HEK293 (cell line): ENCODE data around the gene BAIAP3.

Experiments used
- KLF1 ChIP-seq: fragments of 450-650 bp; formaldehyde crosslinking; IDR thresholded peaks from 2 replicates; pipeline ENCODE4 v1.5.1; 2016; ENCODE audit warnings: missing biosample characterization, missing genetic modification characterization
- SETDB1 ChIP-seq: IDR thresholded peaks from one replicate; pipeline ENCODE4 v1.6.1; 2017; ENCODE audit warnings: mild to moderate bottlenecking, low read length, moderate library complexity, mixed read lengths; ENCODE audit not compliant: insufficient read length
- ZBTB17 ChIP-seq: fragments of 450-650 bp; formaldehyde crosslinking; IDR thresholded peaks from 2 replicates; pipeline ENCODE4 v1.5.1; 2016; ENCODE audit warnings: missing biosample characterization, missing genetic modification characterization
- ZIC2 ChIP-seq: fragments of 450-650 bp; formaldehyde crosslinking; IDR thresholded peaks from 2 replicates; pipeline ENCODE4 v1.5.1; 2016; ENCODE audit warnings: missing biosample characterization, missing genetic modification characterization
- ZNF10 ChIP-seq: fragments of 450-650 bp; formaldehyde crosslinking; IDR thresholded peaks from 2 replicates; pipeline ENCODE4 v1.5.1; 2017; ENCODE audit warnings: missing biosample characterization, missing genetic modification characterization
- ZNF169 ChIP-seq: fragments of 450-650 bp; formaldehyde crosslinking; IDR thresholded peaks from 2 replicates; pipeline ENCODE4 v1.5.1; 2016; ENCODE audit warnings: missing biosample characterization, missing genetic modification characterization
- ZNF391 ChIP-seq: fragments of 450-650 bp; formaldehyde crosslinking; IDR thresholded peaks from 2 replicates; pipeline ENCODE4 v1.5.1; 2016; ENCODE audit warnings: low read depth, missing biosample characterization, missing genetic modification characterization, borderline replicate concordance
- ZNF394 ChIP-seq: fragments of 450-650 bp; formaldehyde crosslinking; IDR thresholded peaks from 2 replicates; pipeline ENCODE4 v1.5.1; 2016; ENCODE audit warnings: missing biosample characterization, missing genetic modification characterization, mild to moderate bottlenecking, moderate library complexity, borderline replicate concordance
- ZNF501 ChIP-seq: fragments of 450-650 bp; formaldehyde crosslinking; IDR thresholded peaks from 2 replicates; pipeline ENCODE4 v1.5.1; 2016; ENCODE audit warnings: missing biosample characterization, missing genetic modification characterization
- ZNF768 ChIP-seq: fragments of 450-650 bp; formaldehyde crosslinking; IDR thresholded peaks from 2 replicates; pipeline ENCODE4 v1.5.1; 2018; ENCODE audit warnings: missing biosample characterization, mild to moderate bottlenecking, missing genetic modification characterization
- ZNF837 ChIP-seq: fragments of 450-650 bp; formaldehyde crosslinking; IDR thresholded peaks from 2 replicates; pipeline ENCODE4 v1.5.1; 2016; ENCODE audit warnings: missing biosample characterization, missing genetic modification characterization
- ZNF843 ChIP-seq: fragments of 450-650 bp; formaldehyde crosslinking; IDR thresholded peaks from 2 replicates; pipeline ENCODE4 v1.5.1; 2016; ENCODE audit warnings: missing biosample characterization, missing genetic modification characterization
- TF ChIP-seq, protein P1 (sequence below): fragments of 450-650 bp; formaldehyde crosslinking; IDR thresholded peaks from 2 replicates; pipeline ENCODE4 v1.5.1; 2017; ENCODE audit warnings: missing biosample characterization, missing genetic modification characterization
- TF ChIP-seq, protein P2 (sequence below): fragments of 450-650 bp; formaldehyde crosslinking; IDR thresholded peaks from 2 replicates; pipeline ENCODE4 v1.5.1; 2016; ENCODE audit warnings: missing biosample characterization, missing genetic modification characterization
- TF ChIP-seq, protein P3 (sequence below): fragments of 450-650 bp; formaldehyde crosslinking; conservative IDR thresholded peaks from 2 replicates; pipeline ENCODE4 v1.5.1; 2016; ENCODE audit warnings: low read depth, missing biosample characterization, missing genetic modification characterization
- TF ChIP-seq, protein P4 (sequence below): fragments of 450-650 bp; formaldehyde crosslinking; IDR thresholded peaks from 2 replicates; pipeline ENCODE4; 2016; ENCODE audit warnings: missing biosample characterization, missing genetic modification characterization
- TF ChIP-seq, protein P5 (sequence below): fragments of 450-650 bp; formaldehyde crosslinking; IDR thresholded peaks from 2 replicates; pipeline ENCODE4 v1.5.1; 2016; ENCODE audit warnings: missing biosample characterization, missing genetic modification characterization
- TF ChIP-seq, protein P6 (sequence below): fragments of 450-650 bp; formaldehyde crosslinking; conservative IDR thresholded peaks from 2 replicates; pipeline ENCODE4 v1.5.1; 2016; ENCODE audit warnings: low read depth, missing biosample characterization, missing genetic modification characterization
- TF ChIP-seq, protein P7 (sequence below): fragments of 450-650 bp; formaldehyde crosslinking; IDR thresholded peaks from 2 replicates; pipeline ENCODE4 v1.5.1; 2017; ENCODE audit warnings: missing biosample characterization, missing genetic modification characterization

The BAIAP3 gene

DNA sequence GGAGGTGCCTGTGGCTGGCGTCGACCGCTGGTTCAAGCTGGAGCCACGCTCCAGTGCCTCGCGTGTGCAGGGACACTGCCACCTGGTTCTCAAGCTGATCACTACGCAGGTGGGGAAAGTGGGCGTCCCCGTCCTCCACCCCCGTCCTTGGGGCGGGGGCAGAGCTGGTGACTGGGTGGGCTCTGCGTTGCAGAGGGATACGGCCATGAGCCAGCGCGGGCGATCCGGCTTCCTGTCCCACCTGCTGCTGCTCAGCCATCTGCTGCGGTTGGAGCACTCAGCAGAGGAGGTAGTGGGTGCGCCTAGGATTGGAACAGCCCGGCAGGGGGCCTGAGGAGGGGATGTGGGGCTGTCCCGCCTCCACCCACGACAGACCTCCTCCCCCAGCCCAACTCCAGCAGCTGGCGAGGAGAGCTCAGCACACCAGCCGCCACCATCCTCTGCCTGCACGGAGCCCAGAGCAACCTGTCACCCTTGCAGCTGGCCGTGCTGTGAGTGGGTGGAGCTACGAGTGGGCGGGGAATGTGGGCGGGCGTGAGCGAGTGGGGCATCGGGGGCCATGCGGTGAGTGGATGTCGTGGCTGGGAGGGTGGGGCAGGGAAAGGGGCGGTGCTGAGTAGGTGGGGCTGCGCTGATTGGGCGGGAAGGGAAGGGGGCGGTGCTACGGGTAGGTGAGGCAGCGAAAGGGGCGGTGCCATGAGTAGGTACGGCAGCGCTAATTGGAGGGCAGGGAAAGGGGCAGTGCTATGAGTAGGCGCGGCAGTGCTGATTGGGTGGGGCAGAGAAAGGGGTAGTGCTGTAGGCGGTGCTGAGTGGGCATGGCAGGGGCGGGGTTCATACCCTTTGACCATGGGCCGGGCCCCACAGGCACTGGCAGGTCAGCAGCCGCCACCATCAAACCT, 9.3 kb downstream of the BAIAP3 start (continued):
- TF ChIP-seq KLF1 (tag by site-specific recombination) (peak; percentile 81), ZNF169 (tag by site-specific recombination) (no peak), SETDB1 (no peak), ZNF394 (tag by site-specific recombination) (no peak), ZNF10 (tag by site-specific recombination) (no peak), ZNF501 (tag by site-specific recombination) (no peak), ZIC2 (tag by site-specific recombination) (peak; percentile 76), ZNF768 (tag by site-specific recombination) (no peak), ZBTB17 (tag by site-specific recombination) (peak; percentile 99), ZNF837 (tag by site-specific recombination) (no peak), ZNF391 (tag by site-specific recombination) (no peak), ZNF843 (no peak)
- TF ChIP-seq, protein P1, sequence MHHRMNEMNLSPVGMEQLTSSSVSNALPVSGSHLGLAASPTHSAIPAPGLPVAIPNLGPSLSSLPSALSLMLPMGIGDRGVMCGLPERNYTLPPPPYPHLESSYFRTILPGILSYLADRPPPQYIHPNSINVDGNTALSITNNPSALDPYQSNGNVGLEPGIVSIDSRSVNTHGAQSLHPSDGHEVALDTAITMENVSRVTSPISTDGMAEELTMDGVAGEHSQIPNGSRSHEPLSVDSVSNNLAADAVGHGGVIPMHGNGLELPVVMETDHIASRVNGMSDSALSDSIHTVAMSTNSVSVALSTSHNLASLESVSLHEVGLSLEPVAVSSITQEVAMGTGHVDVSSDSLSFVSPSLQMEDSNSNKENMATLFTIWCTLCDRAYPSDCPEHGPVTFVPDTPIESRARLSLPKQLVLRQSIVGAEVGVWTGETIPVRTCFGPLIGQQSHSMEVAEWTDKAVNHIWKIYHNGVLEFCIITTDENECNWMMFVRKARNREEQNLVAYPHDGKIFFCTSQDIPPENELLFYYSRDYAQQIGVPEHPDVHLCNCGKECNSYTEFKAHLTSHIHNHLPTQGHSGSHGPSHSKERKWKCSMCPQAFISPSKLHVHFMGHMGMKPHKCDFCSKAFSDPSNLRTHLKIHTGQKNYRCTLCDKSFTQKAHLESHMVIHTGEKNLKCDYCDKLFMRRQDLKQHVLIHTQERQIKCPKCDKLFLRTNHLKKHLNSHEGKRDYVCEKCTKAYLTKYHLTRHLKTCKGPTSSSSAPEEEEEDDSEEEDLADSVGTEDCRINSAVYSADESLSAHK (tag by site-specific recombination): no peak
- TF ChIP-seq, protein P2, sequence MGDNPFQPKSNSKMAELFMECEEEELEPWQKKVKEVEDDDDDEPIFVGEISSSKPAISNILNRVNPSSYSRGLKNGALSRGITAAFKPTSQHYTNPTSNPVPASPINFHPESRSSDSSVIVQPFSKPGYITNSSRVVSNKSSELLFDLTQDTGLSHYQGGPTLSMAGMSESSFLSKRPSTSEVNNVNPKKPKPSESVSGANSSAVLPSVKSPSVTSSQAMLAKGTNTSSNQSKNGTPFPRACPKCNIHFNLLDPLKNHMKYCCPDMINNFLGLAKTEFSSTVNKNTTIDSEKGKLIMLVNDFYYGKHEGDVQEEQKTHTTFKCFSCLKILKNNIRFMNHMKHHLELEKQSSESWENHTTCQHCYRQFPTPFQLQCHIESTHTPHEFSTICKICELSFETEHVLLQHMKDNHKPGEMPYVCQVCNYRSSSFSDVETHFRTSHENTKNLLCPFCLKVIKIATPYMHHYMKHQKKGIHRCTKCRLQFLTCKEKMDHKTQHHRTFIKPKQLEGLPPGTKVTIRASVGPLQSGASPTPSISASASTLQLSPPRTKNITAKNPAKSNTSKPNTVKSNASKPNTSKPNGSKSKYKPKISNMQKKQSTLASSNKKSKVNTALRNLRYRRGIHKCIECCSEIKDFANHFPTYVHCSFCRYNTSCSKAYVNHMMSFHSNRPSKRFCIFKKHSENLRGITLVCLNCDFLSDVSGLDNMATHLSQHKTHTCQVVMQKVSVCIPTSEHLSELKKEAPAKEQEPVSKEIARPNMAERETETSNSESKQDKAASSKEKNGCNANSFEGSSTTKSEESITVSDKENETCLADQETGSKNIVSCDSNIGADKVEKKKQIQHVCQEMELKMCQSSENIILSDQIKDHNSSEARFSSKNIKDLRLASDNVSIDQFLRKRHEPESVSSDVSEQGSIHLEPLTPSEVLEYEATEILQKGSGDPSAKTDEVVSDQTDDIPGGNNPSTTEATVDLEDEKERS (tag by site-specific recombination): no peak
- TF ChIP-seq, protein P3, sequence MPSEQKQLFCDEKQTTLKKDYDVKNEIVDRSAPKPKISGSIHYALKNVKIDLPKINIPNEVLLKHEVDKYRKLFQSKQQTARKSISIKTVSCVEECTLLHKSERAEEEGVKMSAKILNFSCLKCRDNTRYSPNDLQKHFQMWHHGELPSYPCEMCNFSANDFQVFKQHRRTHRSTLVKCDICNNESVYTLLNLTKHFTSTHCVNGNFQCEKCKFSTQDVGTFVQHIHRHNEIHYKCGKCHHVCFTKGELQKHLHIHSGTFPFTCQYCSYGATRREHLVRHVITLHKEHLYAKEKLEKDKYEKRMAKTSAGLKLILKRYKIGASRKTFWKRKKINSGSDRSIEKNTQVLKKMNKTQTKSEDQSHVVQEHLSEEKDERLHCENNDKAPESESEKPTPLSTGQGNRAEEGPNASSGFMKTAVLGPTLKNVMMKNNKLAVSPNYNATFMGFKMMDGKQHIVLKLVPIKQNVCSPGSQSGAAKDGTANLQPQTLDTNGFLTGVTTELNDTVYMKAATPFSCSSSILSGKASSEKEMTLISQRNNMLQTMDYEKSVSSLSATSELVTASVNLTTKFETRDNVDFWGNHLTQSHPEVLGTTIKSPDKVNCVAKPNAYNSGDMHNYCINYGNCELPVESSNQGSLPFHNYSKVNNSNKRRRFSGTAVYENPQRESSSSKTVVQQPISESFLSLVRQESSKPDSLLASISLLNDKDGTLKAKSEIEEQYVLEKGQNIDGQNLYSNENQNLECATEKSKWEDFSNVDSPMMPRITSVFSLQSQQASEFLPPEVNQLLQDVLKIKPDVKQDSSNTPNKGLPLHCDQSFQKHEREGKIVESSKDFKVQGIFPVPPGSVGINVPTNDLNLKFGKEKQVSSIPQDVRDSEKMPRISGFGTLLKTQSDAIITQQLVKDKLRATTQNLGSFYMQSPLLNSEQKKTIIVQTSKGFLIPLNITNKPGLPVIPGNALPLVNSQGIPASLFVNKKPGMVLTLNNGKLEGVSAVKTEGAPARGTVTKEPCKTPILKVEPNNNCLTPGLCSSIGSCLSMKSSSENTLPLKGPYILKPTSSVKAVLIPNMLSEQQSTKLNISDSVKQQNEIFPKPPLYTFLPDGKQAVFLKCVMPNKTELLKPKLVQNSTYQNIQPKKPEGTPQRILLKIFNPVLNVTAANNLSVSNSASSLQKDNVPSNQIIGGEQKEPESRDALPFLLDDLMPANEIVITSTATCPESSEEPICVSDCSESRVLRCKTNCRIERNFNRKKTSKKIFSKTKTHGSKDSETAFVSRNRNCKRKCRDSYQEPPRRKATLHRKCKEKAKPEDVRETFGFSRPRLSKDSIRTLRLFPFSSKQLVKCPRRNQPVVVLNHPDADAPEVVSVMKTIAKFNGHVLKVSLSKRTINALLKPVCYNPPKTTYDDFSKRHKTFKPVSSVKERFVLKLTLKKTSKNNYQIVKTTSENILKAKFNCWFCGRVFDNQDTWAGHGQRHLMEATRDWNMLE (tag by site-specific recombination): no peak
- TF ChIP-seq, protein P4, sequence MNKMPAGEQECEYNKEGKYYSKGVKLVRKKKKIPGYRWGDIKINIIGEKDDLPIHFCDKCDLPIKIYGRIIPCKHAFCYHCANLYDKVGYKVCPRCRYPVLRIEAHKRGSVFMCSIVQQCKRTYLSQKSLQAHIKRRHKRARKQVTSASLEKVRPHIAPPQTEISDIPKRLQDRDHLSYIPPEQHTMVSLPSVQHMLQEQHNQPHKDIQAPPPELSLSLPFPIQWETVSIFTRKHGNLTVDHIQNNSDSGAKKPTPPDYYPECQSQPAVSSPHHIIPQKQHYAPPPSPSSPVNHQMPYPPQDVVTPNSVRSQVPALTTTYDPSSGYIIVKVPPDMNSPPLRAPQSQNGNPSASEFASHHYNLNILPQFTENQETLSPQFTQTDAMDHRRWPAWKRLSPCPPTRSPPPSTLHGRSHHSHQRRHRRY (tag by site-specific recombination): no peak
- TF ChIP-seq, protein P5, sequence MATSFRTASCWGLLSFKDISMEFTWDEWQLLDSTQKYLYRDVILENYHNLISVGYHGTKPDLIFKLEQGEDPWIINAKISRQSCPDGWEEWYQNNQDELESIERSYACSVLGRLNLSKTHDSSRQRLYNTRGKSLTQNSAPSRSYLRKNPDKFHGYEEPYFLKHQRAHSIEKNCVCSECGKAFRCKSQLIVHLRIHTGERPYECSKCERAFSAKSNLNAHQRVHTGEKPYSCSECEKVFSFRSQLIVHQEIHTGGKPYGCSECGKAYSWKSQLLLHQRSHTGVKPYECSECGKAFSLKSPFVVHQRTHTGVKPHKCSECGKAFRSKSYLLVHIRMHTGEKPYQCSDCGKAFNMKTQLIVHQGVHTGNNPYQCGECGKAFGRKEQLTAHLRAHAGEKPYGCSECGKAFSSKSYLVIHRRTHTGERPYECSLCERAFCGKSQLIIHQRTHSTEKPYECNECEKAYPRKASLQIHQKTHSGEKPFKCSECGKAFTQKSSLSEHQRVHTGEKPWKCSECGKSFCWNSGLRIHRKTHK (tag by site-specific recombination): no peak
- TF ChIP-seq, protein P6, sequence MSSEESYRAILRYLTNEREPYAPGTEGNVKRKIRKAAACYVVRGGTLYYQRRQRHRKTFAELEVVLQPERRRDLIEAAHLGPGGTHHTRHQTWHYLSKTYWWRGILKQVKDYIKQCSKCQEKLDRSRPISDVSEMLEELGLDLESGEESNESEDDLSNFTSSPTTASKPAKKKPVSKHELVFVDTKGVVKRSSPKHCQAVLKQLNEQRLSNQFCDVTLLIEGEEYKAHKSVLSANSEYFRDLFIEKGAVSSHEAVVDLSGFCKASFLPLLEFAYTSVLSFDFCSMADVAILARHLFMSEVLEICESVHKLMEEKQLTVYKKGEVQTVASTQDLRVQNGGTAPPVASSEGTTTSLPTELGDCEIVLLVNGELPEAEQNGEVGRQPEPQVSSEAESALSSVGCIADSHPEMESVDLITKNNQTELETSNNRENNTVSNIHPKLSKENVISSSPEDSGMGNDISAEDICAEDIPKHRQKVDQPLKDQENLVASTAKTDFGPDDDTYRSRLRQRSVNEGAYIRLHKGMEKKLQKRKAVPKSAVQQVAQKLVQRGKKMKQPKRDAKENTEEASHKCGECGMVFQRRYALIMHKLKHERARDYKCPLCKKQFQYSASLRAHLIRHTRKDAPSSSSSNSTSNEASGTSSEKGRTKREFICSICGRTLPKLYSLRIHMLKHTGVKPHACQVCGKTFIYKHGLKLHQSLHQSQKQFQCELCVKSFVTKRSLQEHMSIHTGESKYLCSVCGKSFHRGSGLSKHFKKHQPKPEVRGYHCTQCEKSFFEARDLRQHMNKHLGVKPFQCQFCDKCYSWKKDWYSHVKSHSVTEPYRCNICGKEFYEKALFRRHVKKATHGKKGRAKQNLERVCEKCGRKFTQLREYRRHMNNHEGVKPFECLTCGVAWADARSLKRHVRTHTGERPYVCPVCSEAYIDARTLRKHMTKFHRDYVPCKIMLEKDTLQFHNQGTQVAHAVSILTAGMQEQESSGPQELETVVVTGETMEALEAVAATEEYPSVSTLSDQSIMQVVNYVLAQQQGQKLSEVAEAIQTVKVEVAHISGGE: no peak
- TF ChIP-seq, protein P7, sequence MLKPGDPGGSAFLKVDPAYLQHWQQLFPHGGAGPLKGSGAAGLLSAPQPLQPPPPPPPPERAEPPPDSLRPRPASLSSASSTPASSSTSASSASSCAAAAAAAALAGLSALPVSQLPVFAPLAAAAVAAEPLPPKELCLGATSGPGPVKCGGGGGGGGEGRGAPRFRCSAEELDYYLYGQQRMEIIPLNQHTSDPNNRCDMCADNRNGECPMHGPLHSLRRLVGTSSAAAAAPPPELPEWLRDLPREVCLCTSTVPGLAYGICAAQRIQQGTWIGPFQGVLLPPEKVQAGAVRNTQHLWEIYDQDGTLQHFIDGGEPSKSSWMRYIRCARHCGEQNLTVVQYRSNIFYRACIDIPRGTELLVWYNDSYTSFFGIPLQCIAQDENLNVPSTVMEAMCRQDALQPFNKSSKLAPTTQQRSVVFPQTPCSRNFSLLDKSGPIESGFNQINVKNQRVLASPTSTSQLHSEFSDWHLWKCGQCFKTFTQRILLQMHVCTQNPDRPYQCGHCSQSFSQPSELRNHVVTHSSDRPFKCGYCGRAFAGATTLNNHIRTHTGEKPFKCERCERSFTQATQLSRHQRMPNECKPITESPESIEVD: no peak
